ENCODE data around the gene ALKBH4.

GRCh38 chr7:102426268-102427018, 38.2 kb downstream of the ALKBH4 start:
- TF ChIP-seq POLR2A (IDR thresholded peaks at IDR 0.05) (peak in 1 of 4 donors; percentile 8), CTCF (IDR thresholded peaks at IDR 0.05) (no peak)

Data from esophagus squamous epithelium (tissue), 4 donors.